Measurements from ENCODE around the gene PLA2G6. TPM values are rescaled to one million over a fixed set of nuclear protein-coding genes. Genes with fewer than 3 reads are reported as not detected.

The PLA2G6 gene
- total RNA-seq, 1 experiment from 2014 or later: 18.7 TPM

DNA sequence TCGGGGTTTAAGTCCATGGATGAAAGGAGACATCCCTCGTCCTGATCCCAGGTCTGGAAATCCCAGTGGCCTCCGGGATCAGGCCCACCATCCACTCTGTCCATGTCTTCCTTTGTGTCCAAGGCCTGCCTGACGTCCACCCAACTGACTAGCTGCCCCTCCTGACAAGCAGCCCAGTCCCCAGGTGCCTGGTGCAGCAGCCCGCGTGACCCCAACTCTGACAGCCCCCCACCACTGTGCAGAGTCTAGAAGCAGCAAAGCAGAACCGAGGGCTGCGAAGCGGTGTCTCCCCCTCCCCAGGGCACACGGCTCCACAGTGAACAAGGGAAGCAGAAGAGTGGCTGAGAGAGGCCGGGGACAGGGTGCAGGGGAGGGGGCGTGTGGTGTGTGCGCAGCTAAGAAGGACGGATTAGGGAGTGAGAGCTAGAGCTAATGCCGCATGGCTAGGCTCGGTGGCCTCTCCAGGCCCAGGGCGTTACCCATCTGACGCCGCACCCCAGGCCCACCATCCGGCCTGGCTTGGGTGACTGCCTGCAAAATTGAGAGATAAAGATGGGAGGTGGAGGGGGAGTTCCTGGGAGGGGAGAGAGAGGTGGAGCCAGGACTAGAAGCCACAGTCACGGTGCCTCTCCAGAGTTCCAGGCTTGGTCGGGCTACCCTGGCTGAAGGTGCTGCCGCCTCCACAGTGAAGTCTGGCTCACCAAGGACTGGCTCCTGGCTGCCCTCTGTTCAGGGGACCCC is 54.5 kb downstream of the PLA2G6 start:
- CTCF ChIA-PET: no interaction called here

DNA sequence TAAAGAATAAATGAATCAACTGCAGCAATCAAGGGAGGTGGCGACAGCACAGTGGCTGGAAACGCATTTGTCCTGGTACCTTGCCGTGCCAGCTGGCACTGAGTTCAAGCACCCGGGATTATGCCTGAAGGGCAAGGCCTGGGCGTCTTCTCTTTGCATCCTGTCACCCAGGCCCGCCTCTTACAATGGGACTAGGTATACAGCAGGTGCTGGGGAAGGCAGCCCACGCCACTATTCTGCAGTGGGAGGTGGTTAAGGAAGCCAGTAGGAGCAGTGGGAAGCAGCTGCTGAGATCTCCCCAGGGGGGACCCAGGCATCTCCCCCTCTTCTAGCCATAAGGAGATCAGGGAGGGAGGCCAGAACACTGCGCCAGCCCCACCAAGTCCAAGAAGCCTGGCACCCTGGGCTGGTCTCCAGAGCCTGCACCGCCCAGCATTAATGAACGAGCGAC is 55.9 kb downstream of the PLA2G6 start:
- intact Hi-C loops (cut with micrococcal nuclease; ENCODE audit: unreplicated experiment): no loop called here
- Mint-ChIP-seq H3K4me3 (ENCODE audit: unreplicated experiment) (no peak overlapping the region), H3K4me1 (ENCODE audit: low read depth, unreplicated experiment) (peaks cover 6% of the 10 kb centered on the region), H3K9me3 (ENCODE audit: unreplicated experiment) (no peaks in the 10 kb centered on the region), H3K36me3 (ENCODE audit: insufficient read depth, unreplicated experiment) (peaks cover 6% of the 10 kb centered on the region), H3K27ac (ENCODE audit: unreplicated experiment) (no peak overlapping the region), H3K27me3 (ENCODE audit: insufficient read depth, unreplicated experiment) (no peaks in the 10 kb centered on the region)
- ChIA-PET POLR2A (no interaction called here), CTCF (no interaction called here)
- Histone ChIP-seq H3K4me1 (no peaks in the 10 kb centered on the region), H3K36me3 (ENCODE audit: control insufficient read depth, insufficient read depth, low read length) (no peaks in the 10 kb centered on the region), H3K9me3 (no peaks in the 10 kb centered on the region), H3K4me3 (ENCODE audit: low read depth, low read length) (no peak overlapping the region), H3K27me3 (replicated peaks; ENCODE audit: control insufficient read depth, insufficient read depth, low read length) (no peaks in the 10 kb centered on the region)
- TF ChIP-seq, protein P1, sequence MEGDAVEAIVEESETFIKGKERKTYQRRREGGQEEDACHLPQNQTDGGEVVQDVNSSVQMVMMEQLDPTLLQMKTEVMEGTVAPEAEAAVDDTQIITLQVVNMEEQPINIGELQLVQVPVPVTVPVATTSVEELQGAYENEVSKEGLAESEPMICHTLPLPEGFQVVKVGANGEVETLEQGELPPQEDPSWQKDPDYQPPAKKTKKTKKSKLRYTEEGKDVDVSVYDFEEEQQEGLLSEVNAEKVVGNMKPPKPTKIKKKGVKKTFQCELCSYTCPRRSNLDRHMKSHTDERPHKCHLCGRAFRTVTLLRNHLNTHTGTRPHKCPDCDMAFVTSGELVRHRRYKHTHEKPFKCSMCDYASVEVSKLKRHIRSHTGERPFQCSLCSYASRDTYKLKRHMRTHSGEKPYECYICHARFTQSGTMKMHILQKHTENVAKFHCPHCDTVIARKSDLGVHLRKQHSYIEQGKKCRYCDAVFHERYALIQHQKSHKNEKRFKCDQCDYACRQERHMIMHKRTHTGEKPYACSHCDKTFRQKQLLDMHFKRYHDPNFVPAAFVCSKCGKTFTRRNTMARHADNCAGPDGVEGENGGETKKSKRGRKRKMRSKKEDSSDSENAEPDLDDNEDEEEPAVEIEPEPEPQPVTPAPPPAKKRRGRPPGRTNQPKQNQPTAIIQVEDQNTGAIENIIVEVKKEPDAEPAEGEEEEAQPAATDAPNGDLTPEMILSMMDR (IDR thresholded peaks at IDR 0.05; ENCODE audit: insufficient read depth in 1 of 2, low read depth in 1 of 2, low read length in 1 of 2, severe bottlenecking in 1 of 2, unreplicated experiment in 1 of 2): no peak
- DNase-seq: no peak
- BruUV-seq (replicated peaks): no TSS peak

More for the DNA sequence above, 54.5 kb downstream of the PLA2G6 start:
- Mint-ChIP-seq H3K27me3 (ENCODE audit: insufficient read depth, unreplicated experiment) (no peaks in the 10 kb centered on the region), H3K4me1 (ENCODE audit: low read depth, unreplicated experiment) (peaks cover 6% of the 10 kb centered on the region), H3K4me3 (ENCODE audit: unreplicated experiment) (no peak overlapping the region), H3K36me3 (ENCODE audit: insufficient read depth, unreplicated experiment) (peaks cover 6% of the 10 kb centered on the region), H3K9me3 (ENCODE audit: unreplicated experiment) (no peaks in the 10 kb centered on the region), H3K27ac (ENCODE audit: unreplicated experiment) (no peak overlapping the region)
- Histone ChIP-seq H3K27me3 (replicated peaks; ENCODE audit: control insufficient read depth, insufficient read depth, low read length) (no peaks in the 10 kb centered on the region), H3K4me1 (no peaks in the 10 kb centered on the region), H3K9me3 (no peaks in the 10 kb centered on the region), H3K36me3 (ENCODE audit: control insufficient read depth, insufficient read depth, low read length) (no peaks in the 10 kb centered on the region), H3K4me3 (ENCODE audit: low read depth, low read length) (no peak overlapping the region)
- no TSS peak for BruUV-seq (replicated peaks)
- POLR2A ChIA-PET: no interaction called here
- TF ChIP-seq, protein P1 (IDR thresholded peaks at IDR 0.05; ENCODE audit: insufficient read depth in 1 of 2, low read depth in 1 of 2, low read length in 1 of 2, severe bottlenecking in 1 of 2, unreplicated experiment in 1 of 2): no peak
- intact Hi-C loops (cut with micrococcal nuclease; ENCODE audit: unreplicated experiment): no loop called here
- no peak for DNase-seq

DNA sequence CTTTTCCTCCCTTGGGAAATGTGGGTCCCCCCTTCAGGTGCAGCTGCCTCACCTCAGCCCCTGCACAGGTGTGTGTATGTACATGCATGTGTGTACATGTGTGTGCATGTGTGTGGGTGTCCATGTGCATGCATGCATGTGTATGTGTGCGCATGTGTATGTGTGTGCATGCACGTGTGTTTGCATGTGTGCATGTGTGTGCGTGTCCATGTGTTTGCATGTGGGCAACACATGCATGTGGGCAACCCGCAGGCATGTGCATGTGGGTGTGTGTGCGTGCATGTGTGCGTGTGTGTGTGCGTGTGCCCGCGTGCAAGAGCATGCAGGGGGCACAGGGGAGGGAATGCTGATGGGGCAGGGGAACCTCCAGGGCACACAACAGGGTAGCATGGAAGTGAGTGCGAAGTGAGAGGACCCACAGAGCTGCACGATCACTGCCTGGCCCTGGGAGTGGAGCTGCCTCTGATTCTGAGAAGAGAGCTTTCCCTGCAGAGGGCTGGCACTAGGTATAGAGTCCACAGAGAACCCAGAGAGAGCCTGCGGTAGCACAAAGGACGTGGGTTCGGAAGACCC is 56.5 kb downstream of the PLA2G6 start:
- Histone ChIP-seq H3K36me3 (ENCODE audit: control insufficient read depth, insufficient read depth, low read length) (no peaks in the 10 kb centered on the region), H3K4me1 (no peaks in the 10 kb centered on the region), H3K27me3 (replicated peaks; ENCODE audit: control insufficient read depth, insufficient read depth, low read length) (no peaks in the 10 kb centered on the region), H3K4me3 (ENCODE audit: low read depth, low read length) (no peak overlapping the region), H3K9me3 (no peaks in the 10 kb centered on the region)
- Mint-ChIP-seq H3K27ac (ENCODE audit: unreplicated experiment) (no peak overlapping the region), H3K27me3 (ENCODE audit: insufficient read depth, unreplicated experiment) (no peaks in the 10 kb centered on the region), H3K4me1 (ENCODE audit: low read depth, unreplicated experiment) (peaks cover 6% of the 10 kb centered on the region), H3K4me3 (ENCODE audit: unreplicated experiment) (no peak overlapping the region), H3K9me3 (ENCODE audit: unreplicated experiment) (no peaks in the 10 kb centered on the region), H3K36me3 (ENCODE audit: insufficient read depth, unreplicated experiment) (peaks cover 6% of the 10 kb centered on the region)
- ChIA-PET CTCF (no interaction called here), POLR2A (no interaction called here)
- intact Hi-C loops (cut with micrococcal nuclease; ENCODE audit: unreplicated experiment): no loop called here
- BruUV-seq (replicated peaks): no TSS peak
- DNase-seq: no peak
- TF ChIP-seq, protein P1 (IDR thresholded peaks at IDR 0.05; ENCODE audit: insufficient read depth in 1 of 2, low read depth in 1 of 2, low read length in 1 of 2, severe bottlenecking in 1 of 2, unreplicated experiment in 1 of 2): no peak

Data from Caco-2 (cell line).